Neural progenitor cell (in vitro differentiated cells): Measurements from ENCODE around the gene SURF4.

Experiments used
- EZH2 ChIP-seq: fragments of 200-600 bp; sonication (generic); IDR thresholded peaks from 2 replicates; pipeline ENCODE4 v1.6.1; 2017; ENCODE audit warnings: antibody characterized with exemption, mild to moderate bottlenecking, moderate library complexity
- EZH2phosphoT487 ChIP-seq: fragments of 200-600 bp; sonication (generic); IDR thresholded peaks from 2 replicates; pipeline ENCODE4 v1.6.1; 2017; ENCODE audit warnings: antibody characterized with exemption
- TF ChIP-seq, protein P1 (sequence below): fragments of 200-600 bp; sonication (generic); IDR thresholded peaks from 2 replicates; pipeline ENCODE4 v1.5.1; 2017; ENCODE audit warnings: antibody characterized with exemption, mild to moderate bottlenecking

DNA sequence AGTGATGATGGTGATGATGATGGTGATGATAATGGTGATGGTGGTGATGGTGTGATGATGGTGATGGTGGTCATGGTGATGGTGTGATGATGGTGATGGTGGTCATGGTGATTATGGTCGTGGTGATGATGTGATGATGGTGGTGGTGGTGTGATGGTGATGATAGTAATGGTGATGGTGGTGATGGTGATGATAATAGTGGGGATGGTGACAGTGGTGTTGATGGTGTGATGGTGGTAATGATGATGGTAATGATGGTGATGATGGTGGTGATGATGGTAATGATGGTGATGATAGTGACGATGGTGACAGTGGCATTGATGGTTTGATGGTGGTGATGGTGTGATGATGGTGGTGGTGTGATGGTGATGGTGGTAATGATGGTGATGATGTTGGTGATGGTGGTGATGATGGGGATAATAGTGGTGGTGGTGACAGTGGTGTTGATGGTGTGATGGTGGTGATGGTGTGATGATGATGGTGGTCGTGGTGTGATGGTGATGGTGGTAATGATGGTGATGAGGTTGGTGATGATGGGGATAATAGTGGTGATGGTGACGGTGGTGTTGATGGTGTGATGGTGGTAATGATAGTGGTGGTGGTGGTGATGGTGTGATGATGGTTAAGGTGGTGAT, 6.8 kb upstream of the SURF4 start:
- TF ChIP-seq, protein P1, sequence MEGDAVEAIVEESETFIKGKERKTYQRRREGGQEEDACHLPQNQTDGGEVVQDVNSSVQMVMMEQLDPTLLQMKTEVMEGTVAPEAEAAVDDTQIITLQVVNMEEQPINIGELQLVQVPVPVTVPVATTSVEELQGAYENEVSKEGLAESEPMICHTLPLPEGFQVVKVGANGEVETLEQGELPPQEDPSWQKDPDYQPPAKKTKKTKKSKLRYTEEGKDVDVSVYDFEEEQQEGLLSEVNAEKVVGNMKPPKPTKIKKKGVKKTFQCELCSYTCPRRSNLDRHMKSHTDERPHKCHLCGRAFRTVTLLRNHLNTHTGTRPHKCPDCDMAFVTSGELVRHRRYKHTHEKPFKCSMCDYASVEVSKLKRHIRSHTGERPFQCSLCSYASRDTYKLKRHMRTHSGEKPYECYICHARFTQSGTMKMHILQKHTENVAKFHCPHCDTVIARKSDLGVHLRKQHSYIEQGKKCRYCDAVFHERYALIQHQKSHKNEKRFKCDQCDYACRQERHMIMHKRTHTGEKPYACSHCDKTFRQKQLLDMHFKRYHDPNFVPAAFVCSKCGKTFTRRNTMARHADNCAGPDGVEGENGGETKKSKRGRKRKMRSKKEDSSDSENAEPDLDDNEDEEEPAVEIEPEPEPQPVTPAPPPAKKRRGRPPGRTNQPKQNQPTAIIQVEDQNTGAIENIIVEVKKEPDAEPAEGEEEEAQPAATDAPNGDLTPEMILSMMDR: no peak
- TF ChIP-seq EZH2: no peak
- no peak for TF ChIP-seq EZH2phosphoT487
